Measurements from ENCODE around the gene FAM83E. TPM values are rescaled to one million over a fixed set of nuclear protein-coding genes. Genes with fewer than 3 reads are reported as not detected.

The FAM83E gene
- total RNA-seq, 6 experiments from 2014 or later, result 0.22 to 0.37 TPM; not detected in 4

DNA sequence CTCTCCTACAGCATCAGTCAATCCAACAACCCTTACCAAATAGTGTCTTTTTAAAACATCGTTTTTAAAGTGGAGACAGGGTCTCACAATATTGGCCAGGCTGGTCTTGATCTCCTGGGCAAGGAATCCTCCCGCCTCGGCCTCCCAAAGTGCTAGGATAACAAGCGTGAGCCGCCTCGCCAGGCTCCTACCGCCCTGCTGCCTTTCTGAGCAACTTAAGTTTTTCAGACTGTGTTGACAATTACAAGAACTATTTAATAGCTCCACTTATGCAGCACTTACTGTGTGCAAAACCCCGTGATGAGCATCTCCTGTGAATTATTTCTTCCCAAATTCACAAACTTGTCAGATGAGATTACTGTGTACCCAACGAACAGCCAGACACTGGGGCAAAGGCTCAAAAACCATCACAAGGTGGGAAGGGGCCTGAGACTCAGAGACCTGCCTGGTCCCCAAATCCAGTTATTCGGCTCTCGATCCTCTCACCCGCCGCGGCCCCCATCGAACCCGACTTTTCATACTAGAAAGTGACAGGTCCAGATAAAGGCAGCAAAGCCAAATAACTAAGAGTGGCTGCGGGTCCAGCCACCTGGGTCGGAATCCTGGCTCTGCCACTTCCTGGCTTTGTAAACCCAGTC is 3.5 kb upstream of the FAM83E start:
- ATAC-seq, result no peak
- intact Hi-C loops (cut with DNase I), result no loop called here
- TF ChIP-seq CTCF (IDR thresholded peaks at IDR 0.05) (no peak), POLR2A (IDR thresholded peaks at IDR 0.05) (no peak)
- Histone ChIP-seq H3K9me3 (no peaks in the 10 kb centered on the region), H3K4me3 (peak overlapping the region; percentile 64 to 91 (median 70)), H3K27me3 (no peaks in the 10 kb centered on the region), H3K4me1 (peaks cover 0 to 37% (median 13%) of the 10 kb centered on the region in 4 donors), H3K36me3 (peaks cover 0 to 28% (median 16%) of the 10 kb centered on the region in 4 donors), H3K27ac (peak overlapping the region; percentile 64 to 84 (median 82))
- no peak for DNase-seq
- 2% methylated on average over 16 of the region's 18 CpGs for WGBS (ENCODE audit: insufficient coverage, low coverage, low lambda C conversion rate, missing lambda C conversion rate)

GRCh38 chr19:48617146-48617937 is 2.5 kb upstream of the FAM83E start:
- H3K4me3 ChIP-seq, result peak overlapping the region; percentile 64 to 91 (median 70)
- intact Hi-C loops (cut with DNase I), result no loop called here
- peaks cover 0 to 28% (median 16%) of the 10 kb centered on the region in 4 donors for H3K36me3 ChIP-seq
- no peak overlapping the region for H3K27ac ChIP-seq
- H3K4me1 ChIP-seq, result peaks cover 0 to 28% (median 11%) of the 10 kb centered on the region in 4 donors
- TF ChIP-seq CTCF (IDR thresholded peaks at IDR 0.05) (no peak), POLR2A (IDR thresholded peaks at IDR 0.05) (no peak)
- WGBS (ENCODE audit: insufficient coverage, low coverage, low lambda C conversion rate, missing lambda C conversion rate), result 53% methylated on average over 12 of the region's 18 CpGs
- no peaks in the 10 kb centered on the region for H3K9me3 ChIP-seq
- no peaks in the 10 kb centered on the region for H3K27me3 ChIP-seq
- ATAC-seq, result no peak
- no peak for DNase-seq

DNA sequence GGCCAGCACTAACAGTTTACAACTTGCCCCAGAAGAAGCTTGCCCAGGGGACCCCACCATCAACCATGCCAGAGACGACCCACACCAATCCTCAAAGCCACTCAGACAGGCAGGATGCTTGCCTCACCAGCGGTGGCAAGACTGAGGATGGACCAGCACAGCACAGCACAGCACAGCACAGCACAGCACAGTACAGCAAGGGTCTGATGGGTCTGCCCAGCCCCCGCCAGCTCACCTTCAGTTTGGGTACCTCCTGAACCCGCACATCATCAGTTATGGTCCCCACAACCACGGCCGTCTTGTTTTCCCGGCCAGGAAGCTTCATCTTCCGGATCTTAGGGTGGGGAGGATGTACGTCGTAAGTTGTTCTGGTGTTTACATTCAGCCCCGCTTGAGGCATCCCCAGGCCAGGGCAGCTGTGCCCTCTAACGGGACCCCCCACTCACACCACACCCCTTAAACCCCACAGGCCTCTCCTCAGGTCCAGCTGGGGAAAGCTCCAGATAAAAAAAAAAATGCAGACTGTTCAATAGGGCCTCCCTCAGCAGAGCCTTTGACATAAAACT is 1.7 kb upstream of the FAM83E start:
- DNase-seq, result no peak
- ATAC-seq, result no peak
- 90% methylated on average over 10 of the region's 12 CpGs for WGBS (ENCODE audit: insufficient coverage, low coverage, low lambda C conversion rate, missing lambda C conversion rate)
- no peak overlapping the region for H3K4me3 ChIP-seq
- no peak overlapping the region for H3K27ac ChIP-seq
- H3K36me3 ChIP-seq, result peaks cover 0 to 28% (median 16%) of the 10 kb centered on the region in 4 donors
- H3K27me3 ChIP-seq, result no peaks in the 10 kb centered on the region
- intact Hi-C loops (cut with DNase I), result no loop called here
- peaks cover 0 to 26% (median 11%) of the 10 kb centered on the region in 4 donors for H3K4me1 ChIP-seq
- no peaks in the 10 kb centered on the region for H3K9me3 ChIP-seq
- TF ChIP-seq CTCF (IDR thresholded peaks at IDR 0.05) (no peak), POLR2A (IDR thresholded peaks at IDR 0.05) (no peak)

DNA sequence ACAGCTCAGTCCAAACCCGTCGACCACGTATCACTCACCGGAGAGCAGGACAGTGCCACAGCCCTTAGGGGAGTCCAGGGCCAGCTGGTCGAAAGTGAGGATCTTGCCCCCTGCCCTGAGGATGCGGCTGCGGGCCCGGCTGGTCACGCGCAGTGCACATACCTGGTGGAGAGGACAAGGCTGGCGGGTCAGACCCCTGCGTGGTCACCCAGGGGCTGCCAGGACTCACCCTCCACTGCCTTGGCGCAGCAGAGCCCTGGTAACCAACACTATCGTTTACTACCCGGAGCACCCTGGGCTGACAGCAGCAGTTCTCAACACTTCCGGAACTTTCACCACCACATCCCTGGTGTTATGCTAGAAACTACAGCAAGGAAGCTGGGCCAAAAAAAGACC is 1.2 kb upstream of the FAM83E start:
- Histone ChIP-seq H3K4me3 (no peak overlapping the region), H3K27ac (no peak overlapping the region), H3K9me3 (no peaks in the 10 kb centered on the region), H3K36me3 (peaks cover 0 to 28% (median 16%) of the 10 kb centered on the region in 4 donors), H3K4me1 (peaks cover 0 to 26% (median 11%) of the 10 kb centered on the region in 4 donors), H3K27me3 (no peaks in the 10 kb centered on the region)
- ATAC-seq, result no peak
- DNase-seq, result no peak
- TF ChIP-seq CTCF (IDR thresholded peaks at IDR 0.05) (no peak), POLR2A (IDR thresholded peaks at IDR 0.05) (no peak)
- WGBS (ENCODE audit: insufficient coverage, low coverage, low lambda C conversion rate, missing lambda C conversion rate), result 63% methylated on average over 3 of the region's 16 CpGs
- intact Hi-C loops (cut with DNase I), result no loop called here

Measured in right lobe of liver (tissue), 6 donors.